NCI-H2029 (cell line): ENCODE results near the gene MEX3C.

Source experiments
- DNase-seq: peaks from one replicate; lab custom pipeline; 2025; lab: John Stamatoyannopoulos, UW

Gene MEX3C

DNA sequence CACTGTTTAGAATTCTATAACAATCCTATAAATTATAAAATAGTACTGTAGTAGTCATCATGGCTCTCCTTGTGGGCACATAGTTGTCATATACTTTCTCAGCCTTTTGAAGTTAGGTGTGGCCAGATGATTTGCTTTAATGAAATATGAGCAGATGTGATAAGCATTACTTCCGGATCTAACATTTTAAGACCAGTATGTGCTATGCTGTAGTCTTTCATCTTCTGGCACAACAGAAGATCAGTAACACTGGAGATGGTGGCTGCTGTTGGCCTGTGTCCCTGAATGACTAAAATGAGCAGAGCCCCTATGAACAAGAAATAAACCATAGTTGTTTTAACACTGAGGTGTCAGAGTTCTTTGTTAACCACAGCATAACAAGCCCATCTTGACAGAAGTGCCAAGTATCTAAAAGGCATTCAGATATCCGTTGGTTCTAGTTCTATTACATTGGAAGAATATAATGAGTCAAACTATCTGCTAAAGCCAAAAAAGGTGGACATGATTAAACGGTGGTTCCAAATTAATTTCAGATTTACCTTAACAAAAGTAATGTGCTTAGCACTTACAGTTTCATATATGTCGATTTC is 6.3 kb downstream of the MEX3C start:
- no peak for DNase-seq

GRCh38 chr18:51190000-51190399 is 7.5 kb downstream of the MEX3C start:
- no peak for DNase-seq

DNA sequence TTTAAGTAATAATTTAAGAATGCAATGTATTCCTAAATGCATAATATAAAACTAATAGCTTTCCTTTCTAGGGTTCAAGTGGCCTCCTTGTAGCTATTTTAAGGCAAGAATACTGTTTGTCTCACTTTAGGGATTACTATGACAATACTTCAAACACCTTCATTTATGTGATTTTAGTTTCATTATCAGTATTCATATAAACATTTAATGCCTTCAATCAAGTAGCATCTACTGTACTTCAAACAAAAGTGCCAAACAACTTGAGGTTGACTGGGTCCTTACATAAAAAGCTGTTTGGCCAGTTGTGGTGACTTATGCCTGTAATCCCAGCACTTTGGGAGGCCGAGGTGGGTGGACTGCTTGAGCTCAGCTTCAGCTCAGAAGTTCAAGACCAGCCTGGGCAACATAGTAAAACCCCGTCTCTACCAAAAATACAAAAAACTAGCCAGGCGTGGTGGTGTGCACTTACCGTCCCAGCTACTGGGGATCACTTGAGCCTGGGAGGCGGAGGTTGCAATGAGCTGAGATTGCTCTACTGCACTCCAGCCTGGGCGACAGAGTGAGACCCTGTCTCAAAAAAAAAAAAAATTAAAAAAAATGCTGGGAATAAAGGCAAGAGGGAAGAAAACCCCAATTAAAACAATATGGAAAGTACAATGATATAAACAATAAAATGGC is 9.3 kb downstream of the MEX3C start:
- DNase-seq = no peak

DNA sequence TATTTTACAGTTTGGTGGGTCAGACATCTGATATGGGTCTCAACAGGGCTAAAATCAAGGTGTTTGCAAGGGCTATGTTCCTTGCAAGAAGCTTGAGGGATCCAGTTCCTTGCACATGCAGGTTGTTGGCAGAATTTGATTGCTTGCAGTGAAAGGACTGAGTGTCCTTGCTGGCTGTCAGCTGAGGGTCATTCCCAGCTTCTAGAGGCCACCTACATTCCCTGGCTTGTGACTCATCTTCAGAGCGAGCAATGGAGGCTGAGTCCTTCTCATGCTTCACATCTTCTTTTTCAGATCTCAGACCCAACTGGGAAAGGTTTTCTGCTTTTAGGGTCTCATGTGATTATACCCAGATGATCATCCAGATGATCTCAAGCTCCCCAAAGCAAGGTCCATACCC is 12.4 kb downstream of the MEX3C start:
- DNase-seq = no peak

DNA sequence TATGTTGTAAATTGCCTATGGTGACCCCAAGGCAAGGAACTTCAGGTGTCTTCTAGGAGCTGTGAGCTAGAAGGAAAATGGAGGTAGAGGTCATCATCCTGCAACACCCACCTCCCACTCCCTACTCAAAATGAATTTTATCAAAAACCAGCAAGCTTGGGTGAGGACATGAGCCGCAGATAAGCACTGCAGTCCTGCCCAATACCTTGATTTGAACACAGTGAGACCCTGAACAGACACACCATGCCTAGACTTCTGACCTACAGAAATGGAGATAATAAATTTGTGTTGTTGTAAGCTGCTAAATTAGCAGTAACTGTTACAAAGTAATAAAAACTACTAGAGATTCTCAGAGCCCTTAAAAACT is 13.4 kb downstream of the MEX3C start:
- no peak for DNase-seq

DNA sequence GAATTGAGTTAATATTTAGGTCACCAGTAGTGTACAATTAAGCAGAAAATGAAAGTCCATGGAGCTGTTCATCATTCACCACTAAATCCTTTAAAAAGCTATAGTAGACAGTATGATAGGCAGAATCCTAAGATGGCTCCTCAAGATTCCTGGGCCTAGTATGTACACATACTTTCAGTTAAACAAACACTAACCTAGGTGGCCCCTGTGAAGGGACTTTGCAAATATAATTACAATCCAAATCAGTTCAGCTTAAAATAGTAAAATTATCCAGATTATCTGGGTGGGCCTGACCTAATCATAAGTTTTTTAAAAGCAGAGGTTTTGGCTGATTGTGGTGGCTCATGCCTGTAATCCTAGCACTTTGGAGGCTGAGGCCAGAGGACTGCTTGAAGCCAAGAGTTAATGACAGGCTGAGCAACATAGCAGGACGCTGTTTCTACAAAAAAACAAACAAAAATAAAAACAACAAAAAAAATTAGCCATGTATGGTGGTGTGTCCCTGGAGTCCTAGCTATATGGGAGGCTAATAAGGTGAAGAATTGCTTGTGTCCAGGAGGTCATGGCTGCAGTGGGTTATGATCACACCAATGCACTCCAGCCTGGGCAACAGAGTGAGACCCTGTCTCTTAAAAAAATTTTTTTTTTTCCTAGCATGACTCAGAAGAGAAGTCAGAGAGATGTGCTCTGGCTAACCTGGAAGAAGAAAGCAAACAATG is 13.9 kb downstream of the MEX3C start:
- no peak for DNase-seq

DNA sequence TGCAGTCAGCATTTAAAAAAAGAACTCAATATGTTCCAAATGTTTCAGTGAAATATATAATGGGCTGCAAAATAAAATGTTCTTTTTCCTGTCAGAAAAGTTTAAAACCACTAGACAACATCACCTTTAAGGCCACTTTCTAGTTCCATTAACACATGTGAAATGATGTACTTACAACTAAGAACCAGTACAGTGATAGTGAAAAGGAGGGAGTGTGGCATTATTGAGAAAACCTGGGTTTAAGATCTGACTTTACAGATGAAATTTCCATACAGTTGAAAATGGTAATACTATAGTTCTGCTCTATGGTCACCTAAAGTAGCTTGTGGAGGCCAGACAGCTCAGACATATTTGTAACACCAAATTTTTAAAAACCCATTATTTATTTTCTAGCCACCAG is 14.7 kb downstream of the MEX3C start:
- no peak for DNase-seq

DNA sequence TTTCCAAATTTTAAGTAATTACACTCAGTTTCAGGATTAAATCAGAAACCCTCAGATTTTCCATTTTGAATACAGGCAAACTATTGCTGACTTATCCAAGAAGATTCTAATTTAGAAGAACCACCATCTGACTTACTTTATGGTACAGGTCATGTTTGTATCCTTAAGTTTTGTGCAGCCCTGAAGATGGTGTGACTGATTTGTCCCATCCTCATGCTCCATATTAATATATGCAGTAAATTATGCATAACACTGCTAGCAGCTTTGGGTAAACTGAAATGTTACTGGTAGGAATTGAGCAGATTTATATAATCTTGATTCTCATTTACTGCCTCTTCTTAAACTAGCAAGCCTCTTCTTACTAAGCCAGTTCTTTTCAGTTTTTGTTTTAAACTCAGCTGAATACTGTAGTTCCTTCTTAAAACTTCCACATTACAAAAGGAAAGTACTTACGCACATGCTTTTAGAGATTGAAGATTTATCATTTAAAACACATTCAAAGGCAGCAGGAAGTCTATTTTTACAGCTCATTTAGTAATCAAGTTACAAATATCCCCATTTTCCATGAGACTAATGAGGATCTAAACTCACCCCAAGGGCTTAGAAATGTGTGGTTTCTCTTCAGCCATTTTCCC is 25.7 kb downstream of the MEX3C start:
- no peak for DNase-seq

GRCh38 chr18:51171223-51171622 is 26.3 kb downstream of the MEX3C start:
- no peak for DNase-seq

DNA sequence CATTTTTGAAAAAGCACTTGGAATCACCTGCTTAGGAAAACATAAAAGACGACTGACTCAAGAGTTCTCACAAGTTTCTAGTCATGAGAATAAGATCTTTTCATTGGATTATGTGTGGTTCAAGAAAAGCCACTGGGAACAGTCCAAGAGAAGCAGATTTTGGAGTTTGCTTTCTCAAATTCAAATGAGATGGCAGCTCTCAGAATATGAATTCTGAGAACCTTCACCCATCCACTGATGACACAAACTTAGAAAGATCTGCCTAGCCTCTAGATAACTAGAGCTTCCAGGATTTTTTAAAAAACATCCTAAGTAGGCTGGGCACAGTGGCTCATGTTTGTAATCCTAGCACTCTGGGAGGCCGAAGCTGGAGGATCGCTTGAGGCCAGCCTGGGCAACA is 26.8 kb downstream of the MEX3C start:
- no peak for DNase-seq

GRCh38 chr18:51169731-51170130 is 27.8 kb downstream of the MEX3C start:
- DNase-seq = no peak

DNA sequence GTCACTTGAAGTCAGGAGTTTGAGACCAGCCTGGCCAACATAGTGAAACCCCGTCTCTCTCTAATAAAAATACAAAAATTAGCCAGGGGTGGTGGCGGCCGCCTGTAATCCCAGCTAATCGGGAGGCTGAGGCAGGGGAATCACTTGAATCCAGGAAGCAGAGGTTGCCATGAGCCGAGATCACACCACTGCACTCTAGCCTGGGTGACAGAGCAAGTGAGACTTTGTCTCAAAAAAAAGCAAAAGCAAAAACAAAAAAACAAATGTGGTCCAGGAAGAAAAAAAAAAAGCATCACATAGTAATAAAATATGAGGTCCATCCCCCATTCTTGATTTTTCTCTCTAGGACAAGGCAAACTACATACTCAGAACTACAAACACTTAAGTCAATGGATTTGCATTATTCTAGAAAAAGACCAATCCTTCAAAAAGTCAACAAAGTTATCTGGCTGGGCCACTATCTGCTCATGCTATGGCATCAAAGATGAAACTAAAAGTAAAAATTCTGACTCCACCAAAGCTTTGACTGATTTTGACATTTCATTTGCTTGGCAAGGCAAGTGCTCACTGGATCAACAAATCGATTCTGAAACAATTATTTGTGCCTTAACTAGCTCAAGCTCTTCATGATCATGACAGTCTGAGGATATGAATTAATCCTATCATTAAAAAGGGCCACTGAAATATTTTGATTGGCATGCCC is 28.4 kb downstream of the MEX3C start:
- DNase-seq = no peak

- no peak for DNase-seq
These were observed 29.3 kb downstream of the MEX3C start for GRCh38 chr18:51168026-51168742.

DNA sequence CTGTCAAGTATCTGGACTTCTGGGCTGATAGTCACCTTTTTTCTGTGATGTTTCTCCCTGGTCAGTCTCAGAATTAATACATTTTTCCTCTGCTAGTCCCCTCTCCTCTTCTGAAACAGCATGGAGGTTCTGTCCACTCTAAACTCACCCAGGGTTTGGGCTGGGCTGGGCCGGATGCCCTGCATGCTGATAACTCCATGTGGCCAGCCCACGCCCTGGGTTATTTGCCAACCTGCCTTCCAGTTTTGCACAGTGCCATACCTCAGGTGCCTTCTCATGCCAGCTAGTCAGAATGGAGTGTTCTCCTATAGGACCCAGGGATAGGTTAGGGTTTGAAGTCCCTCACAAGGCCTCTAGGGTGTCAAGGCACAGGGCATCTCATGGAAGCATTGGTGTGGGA is 32.2 kb downstream of the MEX3C start:
- no peak for DNase-seq

DNA sequence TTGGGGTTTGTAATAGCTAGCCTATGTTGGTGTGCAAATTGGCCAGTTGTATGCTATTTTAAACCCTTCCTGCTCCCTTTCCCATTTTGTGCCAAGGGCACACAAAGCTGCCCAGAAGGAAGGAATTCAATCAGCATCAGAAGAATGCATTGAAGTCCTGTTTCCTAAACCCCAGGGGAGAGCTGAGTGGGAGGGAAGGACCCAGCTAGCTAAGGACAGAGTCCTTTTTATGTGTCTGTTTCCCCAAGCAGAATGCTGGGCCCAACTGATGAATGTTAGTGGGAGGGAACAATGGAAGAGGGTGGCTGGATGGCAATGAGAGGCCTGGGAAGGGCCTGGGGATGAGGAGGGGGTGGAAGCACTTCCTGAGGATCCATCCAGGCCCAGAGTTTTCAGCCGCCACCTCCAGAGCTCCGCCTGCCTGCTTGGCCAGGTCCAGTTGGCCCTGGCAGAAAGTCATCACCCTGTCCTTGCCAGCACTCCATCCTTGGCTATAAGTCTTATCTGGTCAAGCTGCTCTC is 32.7 kb downstream of the MEX3C start:
- no peak for DNase-seq

DNA sequence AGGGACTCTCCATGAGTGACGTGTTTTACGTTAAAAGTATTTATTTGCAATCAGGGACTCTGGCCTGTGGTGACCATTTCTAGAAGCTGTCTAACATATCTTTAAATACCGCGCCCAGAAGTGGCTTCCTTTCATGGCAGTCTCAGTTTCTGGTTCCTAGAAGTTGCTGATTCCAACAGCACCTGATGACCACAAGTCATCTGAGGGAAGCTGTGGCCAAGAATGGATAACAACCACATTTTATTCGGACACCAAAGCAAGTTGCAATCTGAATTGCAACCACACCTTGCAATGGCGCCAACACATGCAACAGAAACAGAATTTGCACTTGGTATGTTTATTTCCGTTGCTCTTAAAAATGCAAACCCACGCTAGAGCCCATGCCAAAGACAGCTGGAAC is 33.1 kb downstream of the MEX3C start:
- DNase-seq = no peak

- DNase-seq = no peak
These were observed 33.9 kb downstream of the MEX3C start for GRCh38 chr18:51163543-51163942.

GRCh38 chr18:51162617-51163016 is 34.9 kb downstream of the MEX3C start:
- no peak for DNase-seq

GRCh38 chr18:51160646-51161045 is 36.8 kb downstream of the MEX3C start:
- DNase-seq = no peak

DNA sequence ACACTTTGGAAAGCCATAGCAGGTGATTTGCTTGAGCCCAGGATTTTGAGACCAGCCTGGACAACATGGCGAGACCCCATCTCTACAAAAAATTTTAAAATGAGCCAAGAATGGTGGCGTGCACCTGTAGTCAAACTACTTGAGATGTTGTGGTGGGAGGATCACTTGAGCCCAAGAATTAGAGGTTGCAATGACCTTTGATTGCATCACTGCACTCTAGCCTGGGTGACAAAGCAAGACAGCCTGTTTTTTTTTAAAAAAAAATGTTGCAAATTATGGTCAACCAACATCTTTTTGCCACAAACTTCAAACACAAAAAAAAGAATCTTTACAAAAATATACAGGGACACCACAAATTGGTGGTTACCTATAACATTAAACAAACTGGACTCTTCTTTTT is 40.3 kb downstream of the MEX3C start:
- no peak for DNase-seq

DNA sequence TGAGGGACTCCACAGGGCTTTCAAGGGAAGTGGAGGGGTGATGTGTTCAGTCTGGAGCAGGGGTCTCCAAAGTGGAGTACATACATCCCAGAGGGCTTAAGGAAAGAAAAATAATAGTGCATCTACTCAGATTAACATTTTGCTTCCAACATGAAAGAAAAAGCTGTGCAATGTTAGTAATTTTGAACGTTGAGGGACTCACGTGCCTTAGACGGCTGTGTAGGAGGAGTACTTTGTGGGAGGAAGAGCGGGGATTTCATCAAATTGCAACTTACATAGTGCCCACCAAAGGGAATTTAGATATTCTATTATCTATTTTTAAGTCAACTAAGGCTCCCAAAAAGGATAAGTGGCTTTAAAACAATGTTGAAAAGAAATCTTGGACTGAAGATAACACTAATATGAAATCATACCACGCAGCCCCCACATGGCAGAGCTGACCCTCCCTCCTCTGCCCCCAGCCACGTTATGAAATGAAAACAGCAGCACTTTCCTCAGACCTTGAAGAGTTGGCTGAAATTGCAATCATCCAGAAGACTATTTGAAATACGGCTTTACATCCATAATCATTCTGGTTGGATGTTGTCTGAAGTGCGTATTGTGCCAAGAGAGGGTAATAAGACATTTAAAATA is 42.9 kb downstream of the MEX3C start:
- DNase-seq = no peak
